Type B pancreatic cell (in vitro differentiated cells): Measurements from ENCODE around the gene SPINK1. TPM values are rescaled to one million over a fixed set of nuclear protein-coding genes. Genes with fewer than 3 reads are reported as not detected.
A peak's percentile ranks its signal among the peaks of the same experiment; 100 is the strongest.
"Not testable (repeated sequence)": the region's sequence is repeated elsewhere in the genome, so short reads cannot be mapped to it uniquely, and the experiment has no call there.

Experiments used
- DNase-seq: peaks from one replicate; pipeline ENCODE4 v3.0.0; 2021; ENCODE audit warnings: mixed read lengths; ENCODE audit not compliant: unreplicated experiment; ENCODE audit errors: extremely low spot score
- H3K27ac Mint-ChIP-seq: 2 replicates; pipeline ENCODE4 v1.8.0; 2021; ENCODE audit warnings: mild to moderate bottlenecking, mixed read lengths
- H3K27me3 Mint-ChIP-seq: 2 replicates; pipeline ENCODE4 v1.8.0; 2021; ENCODE audit warnings: mixed read lengths
- H3K36me3 Mint-ChIP-seq: 2 replicates; pipeline ENCODE4 v1.8.0; 2021; ENCODE audit warnings: mixed read lengths
- H3K4me1 Mint-ChIP-seq: one replicate; pipeline ENCODE4 v1.8.0; 2021; ENCODE audit warnings: mixed read lengths; ENCODE audit not compliant: unreplicated experiment
- H3K4me3 Mint-ChIP-seq: 2 replicates; pipeline ENCODE4 v1.8.0; 2021; ENCODE audit warnings: mild to moderate bottlenecking, mixed read lengths
- H3K9me3 Mint-ChIP-seq: 2 replicates; pipeline ENCODE4 v1.8.0; 2021; ENCODE audit warnings: mixed read lengths
- total RNA-seq: library from RNA; stranded (reverse); gene quantifications from 2 replicates; pipeline ENCODE4 v1.2.1, GENCODE V29; 2021; ENCODE audit warnings: low replicate concordance
- TF ChIP-seq, protein P1 (sequence below): fragments of 200-600 bp; sonication (generic); conservative IDR thresholded peaks from 2 replicates; pipeline ENCODE4 v1.5.0; 2021; ENCODE audit warnings: antibody characterized with exemption, mild to moderate bottlenecking

The SPINK1 gene
- total RNA-seq, 1 donor from 2014 or later, result 930 TPM

DNA sequence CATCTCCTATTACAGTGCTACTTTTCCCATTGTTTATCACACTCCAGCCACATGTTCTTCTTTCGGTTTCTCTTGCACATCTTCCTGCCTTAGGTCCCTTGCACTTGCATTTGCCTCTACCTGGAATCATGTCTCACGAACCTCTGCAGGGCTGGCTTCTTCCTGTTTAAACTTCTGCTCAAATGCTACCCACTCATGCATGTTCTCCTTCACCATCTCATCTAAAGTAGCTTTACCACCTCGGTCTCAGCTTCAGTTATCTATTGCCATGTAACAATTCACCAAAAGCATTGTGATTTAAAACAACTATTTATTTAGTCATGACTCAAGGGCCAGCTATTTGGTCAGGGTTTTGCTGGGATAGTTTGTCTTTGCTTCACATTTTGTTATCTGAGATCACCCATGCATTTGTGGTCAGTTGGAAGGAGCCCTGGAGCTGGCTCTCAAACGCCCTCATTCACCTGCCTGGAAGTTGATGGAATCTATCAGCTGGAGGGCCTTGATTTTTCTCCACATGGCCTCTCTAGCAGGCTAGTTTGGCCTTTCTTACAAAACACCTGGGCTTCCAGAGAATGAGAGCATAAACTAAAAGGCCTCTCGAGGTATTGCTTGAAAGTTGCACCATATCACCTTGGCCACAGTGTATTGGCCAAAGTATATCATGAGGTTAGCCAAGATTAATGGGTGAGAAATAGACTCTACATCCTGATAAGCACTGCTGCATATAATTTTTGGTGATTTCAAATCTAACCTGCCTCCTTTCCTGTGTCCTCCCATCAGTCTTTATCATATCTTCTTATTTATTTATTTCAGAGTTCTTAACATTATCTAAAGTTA, 21.4 kb downstream of the SPINK1 start:
- Mint-ChIP-seq H3K27ac (no peak overlapping the region), H3K27me3 (no peaks in the 10 kb centered on the region), H3K4me1 (no peaks in the 10 kb centered on the region), H3K4me3 (no peak overlapping the region), H3K36me3 (no peaks in the 10 kb centered on the region), H3K9me3 (no peaks in the 10 kb centered on the region)
- DNase-seq, result no peak
- TF ChIP-seq, protein P1, sequence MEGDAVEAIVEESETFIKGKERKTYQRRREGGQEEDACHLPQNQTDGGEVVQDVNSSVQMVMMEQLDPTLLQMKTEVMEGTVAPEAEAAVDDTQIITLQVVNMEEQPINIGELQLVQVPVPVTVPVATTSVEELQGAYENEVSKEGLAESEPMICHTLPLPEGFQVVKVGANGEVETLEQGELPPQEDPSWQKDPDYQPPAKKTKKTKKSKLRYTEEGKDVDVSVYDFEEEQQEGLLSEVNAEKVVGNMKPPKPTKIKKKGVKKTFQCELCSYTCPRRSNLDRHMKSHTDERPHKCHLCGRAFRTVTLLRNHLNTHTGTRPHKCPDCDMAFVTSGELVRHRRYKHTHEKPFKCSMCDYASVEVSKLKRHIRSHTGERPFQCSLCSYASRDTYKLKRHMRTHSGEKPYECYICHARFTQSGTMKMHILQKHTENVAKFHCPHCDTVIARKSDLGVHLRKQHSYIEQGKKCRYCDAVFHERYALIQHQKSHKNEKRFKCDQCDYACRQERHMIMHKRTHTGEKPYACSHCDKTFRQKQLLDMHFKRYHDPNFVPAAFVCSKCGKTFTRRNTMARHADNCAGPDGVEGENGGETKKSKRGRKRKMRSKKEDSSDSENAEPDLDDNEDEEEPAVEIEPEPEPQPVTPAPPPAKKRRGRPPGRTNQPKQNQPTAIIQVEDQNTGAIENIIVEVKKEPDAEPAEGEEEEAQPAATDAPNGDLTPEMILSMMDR, result no peak

DNA sequence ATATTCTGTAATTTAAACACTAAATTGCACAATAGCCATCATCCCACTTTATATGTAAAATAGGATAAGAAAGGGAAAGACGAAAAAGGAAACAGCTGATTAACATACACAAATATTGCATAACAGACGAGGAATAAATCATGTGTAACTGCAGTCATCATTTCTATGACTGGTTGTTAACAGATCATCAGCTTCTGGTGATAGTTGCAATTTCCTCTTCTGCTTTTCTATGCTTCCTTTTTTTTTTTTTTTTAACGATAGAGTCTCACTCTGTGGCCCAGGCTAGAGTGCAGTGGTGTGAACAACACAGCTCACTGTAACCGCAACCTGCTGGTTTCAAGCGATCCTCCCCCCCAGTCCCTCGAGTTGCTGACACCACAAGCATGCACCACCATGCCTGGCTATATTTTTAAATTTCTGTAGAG, 26.4 kb downstream of the SPINK1 start:
- Mint-ChIP-seq H3K4me3 (no peak overlapping the region), H3K36me3 (no peaks in the 10 kb centered on the region), H3K9me3 (no peaks in the 10 kb centered on the region), H3K4me1 (no peaks in the 10 kb centered on the region), H3K27ac (no peak overlapping the region), H3K27me3 (peaks cover 6% of the 10 kb centered on the region)
- DNase-seq, result no peak
- TF ChIP-seq, protein P1, result no peak

DNA sequence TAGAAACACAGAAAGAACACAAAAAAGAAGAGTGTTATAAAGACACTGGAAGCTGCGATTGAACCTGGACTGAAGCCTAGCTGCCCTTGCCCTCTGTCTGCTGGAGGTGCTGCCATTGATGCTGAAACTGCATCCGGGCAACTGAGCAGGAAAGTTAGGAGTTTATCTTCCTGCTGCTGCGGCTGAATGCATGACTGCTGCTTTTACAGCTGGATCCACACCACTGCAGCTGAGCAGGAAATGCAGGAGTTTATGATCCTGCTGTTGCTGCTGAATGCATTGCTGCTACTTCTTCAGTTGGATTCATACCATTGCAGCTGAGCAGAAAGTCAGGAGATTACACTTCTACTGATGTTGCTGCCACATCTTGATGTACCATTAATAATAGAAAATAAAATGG, 27.1 kb downstream of the SPINK1 start:
- Mint-ChIP-seq H3K4me1 (no peaks in the 10 kb centered on the region), H3K27ac (no peak overlapping the region), H3K36me3 (no peaks in the 10 kb centered on the region), H3K4me3 (no peak overlapping the region), H3K9me3 (no peaks in the 10 kb centered on the region), H3K27me3 (peaks cover 6% of the 10 kb centered on the region)
- no peak for DNase-seq
- TF ChIP-seq, protein P1, result no peak

DNA sequence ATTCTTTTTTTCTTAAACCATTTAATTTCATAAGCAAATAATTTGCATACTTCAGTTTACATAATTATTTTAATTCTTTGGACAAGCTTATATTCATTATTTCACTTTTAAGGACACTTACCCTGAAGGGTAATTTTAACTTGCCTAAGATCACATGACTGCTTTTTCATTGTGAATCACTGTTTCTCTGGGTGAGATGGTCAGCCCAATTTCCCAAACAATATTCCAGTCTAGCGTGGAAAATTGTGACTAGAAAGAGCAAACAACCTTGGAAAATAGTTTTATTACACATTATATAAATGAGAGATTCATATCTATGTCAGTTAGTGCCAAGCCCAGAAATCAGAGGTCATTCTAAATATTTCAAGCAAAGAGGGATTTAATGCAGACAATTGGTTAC, 27.5 kb downstream of the SPINK1 start:
- Mint-ChIP-seq H3K9me3 (no peaks in the 10 kb centered on the region), H3K4me3 (no peak overlapping the region), H3K4me1 (no peaks in the 10 kb centered on the region), H3K36me3 (no peaks in the 10 kb centered on the region), H3K27ac (no peak overlapping the region), H3K27me3 (peaks cover 6% of the 10 kb centered on the region)
- no peak for DNase-seq
- TF ChIP-seq, protein P1, result no peak

DNA sequence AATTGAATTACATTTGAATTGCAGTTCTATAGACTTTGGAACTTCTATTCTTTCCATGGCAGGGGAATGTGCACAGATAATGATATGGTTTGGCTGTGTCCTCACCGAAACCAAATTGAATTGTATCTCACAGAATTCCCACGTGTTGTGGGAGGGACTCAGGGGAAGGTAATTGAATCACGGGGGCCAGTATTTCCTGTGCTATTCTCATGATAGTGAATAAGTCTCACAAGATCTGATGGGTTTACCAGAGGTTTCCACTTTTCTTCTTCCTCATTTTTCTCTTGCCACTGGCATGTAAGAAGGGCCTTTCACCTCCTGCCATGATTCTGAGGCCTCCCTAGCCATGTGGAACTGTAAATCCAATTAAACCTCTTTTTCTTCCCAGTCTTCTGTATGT, 28.3 kb downstream of the SPINK1 start:
- H3K27me3 Mint-ChIP-seq, DNase-seq, H3K9me3 Mint-ChIP-seq, H3K36me3 Mint-ChIP-seq, H3K4me3 Mint-ChIP-seq, H3K4me1 Mint-ChIP-seq: not testable (repeated sequence)
- H3K27ac Mint-ChIP-seq, result peak overlapping the region; percentile 2

DNA sequence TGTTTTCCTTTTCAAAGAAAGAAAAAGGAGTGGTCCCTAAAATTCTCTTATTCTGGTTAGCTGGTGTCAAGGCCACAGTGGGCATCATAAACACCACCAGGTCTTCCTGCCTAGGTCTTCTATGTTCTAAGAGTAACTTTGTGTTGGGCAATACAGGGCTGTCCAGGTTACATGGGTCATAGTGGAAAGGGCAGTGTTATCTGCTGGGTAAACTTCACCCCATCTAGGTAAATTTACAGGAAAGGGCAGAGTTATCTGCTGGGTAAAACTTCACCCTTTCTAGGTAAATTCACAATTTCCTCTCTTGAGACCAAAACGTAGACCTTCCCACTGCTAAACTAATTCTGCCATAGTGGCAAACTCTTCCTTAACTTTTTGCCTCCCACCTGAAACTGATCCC, 30.0 kb downstream of the SPINK1 start:
- H3K27me3 Mint-ChIP-seq, result peaks cover 6% of the 10 kb centered on the region
- H3K4me1 Mint-ChIP-seq, result no peaks in the 10 kb centered on the region

More for the DNA sequence above, 30.0 kb downstream of the SPINK1 start:
- Mint-ChIP-seq H3K36me3 (no peaks in the 10 kb centered on the region), H3K4me3 (no peak overlapping the region), H3K9me3 (no peaks in the 10 kb centered on the region), H3K27ac (no peak overlapping the region)
- TF ChIP-seq, protein P1, result no peak
- no peak for DNase-seq
